Measurements from ENCODE around the gene EFL1.
A peak's percentile ranks its signal among the peaks of the same experiment; 100 is the strongest.
"Not testable (repeated sequence)": the region's sequence is repeated elsewhere in the genome, so short reads cannot be mapped to it uniquely, and the experiment has no call there.

The EFL1 gene

DNA sequence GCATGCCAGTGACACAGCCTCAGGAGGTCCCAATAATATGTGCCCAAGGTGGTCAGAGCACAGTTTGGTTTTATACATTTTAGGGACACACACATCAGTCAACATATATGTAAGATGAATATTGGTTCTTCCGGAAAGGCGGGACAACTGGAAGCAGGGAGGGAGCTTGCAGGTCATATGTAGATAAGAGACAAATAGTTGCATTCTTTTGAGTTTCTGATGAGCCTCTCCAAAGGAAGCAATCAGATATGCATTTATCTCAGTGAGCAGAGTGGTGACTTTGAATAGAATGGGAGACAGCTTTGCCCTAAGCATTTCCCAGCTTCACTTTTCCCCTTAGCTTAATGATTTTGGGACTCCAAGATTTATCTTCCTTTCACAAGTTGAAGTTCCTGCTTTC, 4.6 kb upstream of the EFL1 start:
- not testable (repeated sequence) for H3K27me3 ChIP-seq (ENCODE audit: control insufficient read depth, insufficient read depth, low read length); H3K27ac ChIP-seq (ENCODE audit: low read depth, low read length); H3K9ac ChIP-seq (ENCODE audit: low read length); H3K4me3 ChIP-seq (ENCODE audit: low read length); H3K36me3 ChIP-seq (ENCODE audit: control insufficient read depth, insufficient read depth, low read length); H3K4me1 ChIP-seq (ENCODE audit: control insufficient read depth, insufficient read depth, low read length)

DNA sequence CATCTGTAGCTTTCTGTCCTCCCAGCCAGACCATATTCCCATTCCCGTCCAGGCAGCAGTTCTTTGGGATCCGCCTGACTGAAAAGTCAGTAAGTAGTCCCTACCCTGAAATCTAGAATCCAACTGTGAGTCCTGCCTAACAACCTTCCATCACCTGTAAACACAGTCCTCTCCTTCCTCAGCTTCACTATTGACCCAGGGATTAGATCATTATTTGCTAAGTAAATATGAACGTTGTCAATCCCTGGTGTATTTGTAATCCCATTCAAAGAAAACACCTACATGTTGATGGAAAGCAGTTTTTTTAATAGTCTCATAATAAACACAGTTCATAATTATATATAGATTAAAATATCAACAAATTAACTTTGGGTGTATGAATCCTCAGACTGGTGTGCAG, 816 bp upstream of the EFL1 start:
- Histone ChIP-seq H3K4me1 (ENCODE audit: control insufficient read depth, insufficient read depth, low read length) (peaks cover 5% of the 10 kb centered on the region), H3K4me3 (ENCODE audit: low read length) (peak overlapping the region; percentile 90), H3K27ac (ENCODE audit: low read depth, low read length) (no peak overlapping the region), H3K9ac (ENCODE audit: low read length) (no peak overlapping the region), H3K36me3 (ENCODE audit: control insufficient read depth, insufficient read depth, low read length) (peaks cover 5% of the 10 kb centered on the region), H3K27me3 (ENCODE audit: control insufficient read depth, insufficient read depth, low read length) (no peaks in the 10 kb centered on the region)

DNA sequence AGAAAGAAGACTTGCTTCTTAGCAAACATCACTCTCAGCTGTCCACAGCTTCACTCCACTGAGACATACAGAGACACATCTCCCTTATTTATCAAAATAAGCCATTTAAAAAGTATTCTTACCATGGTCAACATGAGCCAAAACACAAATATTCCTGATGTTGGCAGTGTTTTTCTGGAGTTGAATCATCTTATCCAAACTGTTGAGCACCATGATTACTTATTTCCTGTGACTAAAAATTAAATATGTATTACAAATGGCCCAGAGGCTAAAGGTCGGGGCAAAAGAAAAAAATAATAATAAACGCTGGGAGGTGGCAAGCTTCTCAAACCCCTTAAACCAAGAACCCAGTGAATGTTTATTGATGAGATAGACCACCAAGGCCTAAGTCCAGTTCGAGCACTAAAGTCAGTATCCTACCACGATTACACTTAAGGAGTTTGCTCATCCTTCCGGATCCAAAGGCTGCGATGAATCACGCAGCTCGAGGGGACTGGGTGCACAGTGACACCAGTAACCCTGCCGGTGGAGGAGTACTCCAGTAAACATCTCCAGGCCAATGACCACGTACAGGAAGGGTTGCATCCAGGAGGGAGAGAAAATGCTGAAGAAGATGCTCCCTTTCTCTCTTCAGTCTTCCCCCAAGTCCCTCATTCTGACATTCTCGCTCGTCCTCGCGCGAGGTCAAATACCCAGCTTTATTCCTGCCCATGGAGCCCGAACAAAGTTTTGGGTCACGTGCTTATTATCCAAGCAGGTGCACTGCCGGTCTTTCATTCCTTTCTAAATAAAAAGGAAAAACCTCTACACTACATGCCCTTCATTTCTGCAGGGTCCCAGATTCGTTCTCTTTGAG, 740 bp downstream of the EFL1 start:
- not testable (repeated sequence) for H3K27ac ChIP-seq (ENCODE audit: low read depth, low read length); H3K4me1 ChIP-seq (ENCODE audit: control insufficient read depth, insufficient read depth, low read length); H3K27me3 ChIP-seq (ENCODE audit: control insufficient read depth, insufficient read depth, low read length); H3K36me3 ChIP-seq (ENCODE audit: control insufficient read depth, insufficient read depth, low read length)
- Histone ChIP-seq H3K9ac (ENCODE audit: low read length) (peak overlapping the region; percentile 11), H3K4me3 (ENCODE audit: low read length) (peak overlapping the region; percentile 90)

- not testable (repeated sequence) for H3K27me3 ChIP-seq (ENCODE audit: control insufficient read depth, insufficient read depth, low read length); H3K27ac ChIP-seq (ENCODE audit: low read depth, low read length); H3K36me3 ChIP-seq (ENCODE audit: control insufficient read depth, insufficient read depth, low read length); H3K4me3 ChIP-seq (ENCODE audit: low read length); H3K9ac ChIP-seq (ENCODE audit: low read length); H3K4me1 ChIP-seq (ENCODE audit: control insufficient read depth, insufficient read depth, low read length)
Observed at GRCh38 chr15:82248261-82248660, 14.3 kb downstream of the EFL1 start.

DNA sequence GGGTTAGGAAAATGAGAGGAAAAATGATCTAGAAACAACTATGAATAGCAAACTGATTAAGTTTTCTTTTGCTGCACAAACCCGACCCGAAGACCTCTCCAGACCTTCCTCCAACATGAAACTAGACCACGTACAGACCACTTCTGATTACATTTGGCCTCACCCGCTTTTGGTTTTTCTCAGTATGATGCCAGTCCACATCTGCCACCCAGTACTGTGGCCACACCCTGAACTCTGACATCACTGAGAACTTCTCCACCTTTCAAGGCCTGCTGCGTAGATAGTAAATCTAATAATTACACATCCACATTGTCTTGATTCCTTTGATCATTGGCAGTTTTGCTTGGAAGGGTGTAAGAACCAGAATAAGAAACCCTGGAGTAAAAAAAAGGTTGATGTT, 16.6 kb downstream of the EFL1 start:
- not testable (repeated sequence) for H3K4me3 ChIP-seq (ENCODE audit: low read length); H3K4me1 ChIP-seq (ENCODE audit: control insufficient read depth, insufficient read depth, low read length); H3K9ac ChIP-seq (ENCODE audit: low read length); H3K36me3 ChIP-seq (ENCODE audit: control insufficient read depth, insufficient read depth, low read length); H3K27ac ChIP-seq (ENCODE audit: low read depth, low read length); H3K27me3 ChIP-seq (ENCODE audit: control insufficient read depth, insufficient read depth, low read length)

DNA sequence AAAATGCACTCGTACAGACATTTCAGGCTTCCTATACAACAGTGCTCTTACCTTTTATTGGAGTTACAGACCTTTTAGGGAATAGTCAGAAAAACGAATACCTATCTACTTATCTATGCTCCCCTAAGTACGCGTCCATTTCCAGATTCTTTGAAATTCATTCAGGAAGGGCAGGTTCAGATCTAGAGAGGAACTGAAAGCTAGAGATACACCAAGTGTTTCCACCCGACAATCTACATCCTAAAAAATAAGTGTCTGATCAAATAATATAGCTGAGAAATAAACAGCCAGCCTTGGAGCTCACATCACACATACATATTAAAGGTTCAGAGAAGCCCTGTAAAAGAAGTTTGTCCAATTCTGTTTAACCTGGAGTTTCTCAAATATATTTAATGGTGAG, 18.9 kb downstream of the EFL1 start:
- H3K36me3 ChIP-seq (ENCODE audit: control insufficient read depth, insufficient read depth, low read length); H3K9ac ChIP-seq (ENCODE audit: low read length); H3K27ac ChIP-seq (ENCODE audit: low read depth, low read length); H3K27me3 ChIP-seq (ENCODE audit: control insufficient read depth, insufficient read depth, low read length); H3K4me1 ChIP-seq (ENCODE audit: control insufficient read depth, insufficient read depth, low read length); H3K4me3 ChIP-seq (ENCODE audit: low read length): not testable (repeated sequence)

GRCh38 chr15:82241836-82242499, 20.6 kb downstream of the EFL1 start:
- H3K4me1 ChIP-seq (ENCODE audit: control insufficient read depth, insufficient read depth, low read length); H3K9ac ChIP-seq (ENCODE audit: low read length); H3K4me3 ChIP-seq (ENCODE audit: low read length); H3K27me3 ChIP-seq (ENCODE audit: control insufficient read depth, insufficient read depth, low read length); H3K27ac ChIP-seq (ENCODE audit: low read depth, low read length); H3K36me3 ChIP-seq (ENCODE audit: control insufficient read depth, insufficient read depth, low read length): not testable (repeated sequence)

DNA sequence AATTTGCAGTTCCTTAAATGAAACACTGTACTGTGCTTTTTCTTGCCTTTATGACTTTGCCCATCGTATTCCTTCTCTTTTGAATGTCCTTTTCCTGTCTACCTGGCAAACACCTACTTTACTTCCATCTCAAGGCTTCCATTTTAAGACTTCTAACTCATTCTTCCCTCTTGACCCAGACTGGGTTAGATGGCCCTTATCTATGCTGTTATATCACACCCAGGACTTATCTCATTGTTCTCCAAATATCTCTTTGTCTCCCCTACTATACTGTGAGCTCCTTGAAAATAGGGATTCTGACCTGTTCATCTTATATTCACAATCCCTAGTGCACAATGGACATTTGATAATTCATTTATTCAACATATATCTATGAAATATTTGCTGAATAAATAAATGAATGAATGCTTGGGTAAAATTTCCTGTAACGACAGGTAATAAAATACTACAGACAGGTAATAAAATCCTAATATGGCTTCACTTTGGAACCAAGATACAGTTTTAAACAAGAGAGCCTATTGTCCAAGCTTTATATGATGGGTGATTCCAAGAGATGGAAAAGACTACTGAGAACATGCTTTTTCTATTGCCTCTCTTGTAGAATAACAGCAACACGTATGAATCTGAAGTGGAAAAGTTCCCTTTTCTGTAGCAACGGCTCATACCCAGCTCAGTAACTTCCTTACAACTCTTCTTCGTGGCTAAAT, 22.7 kb downstream of the EFL1 start:
- no peaks in the 10 kb centered on the region for H3K27me3 ChIP-seq (ENCODE audit: control insufficient read depth, insufficient read depth, low read length)
- no peaks in the 10 kb centered on the region for H3K4me1 ChIP-seq (ENCODE audit: control insufficient read depth, insufficient read depth, low read length)
- H3K36me3 ChIP-seq (ENCODE audit: control insufficient read depth, insufficient read depth, low read length), result peaks cover 5% of the 10 kb centered on the region
- H3K4me3 ChIP-seq (ENCODE audit: low read length), result no peak overlapping the region
- no peak overlapping the region for H3K27ac ChIP-seq (ENCODE audit: low read depth, low read length)
- H3K9ac ChIP-seq (ENCODE audit: low read length), result no peak overlapping the region

DNA sequence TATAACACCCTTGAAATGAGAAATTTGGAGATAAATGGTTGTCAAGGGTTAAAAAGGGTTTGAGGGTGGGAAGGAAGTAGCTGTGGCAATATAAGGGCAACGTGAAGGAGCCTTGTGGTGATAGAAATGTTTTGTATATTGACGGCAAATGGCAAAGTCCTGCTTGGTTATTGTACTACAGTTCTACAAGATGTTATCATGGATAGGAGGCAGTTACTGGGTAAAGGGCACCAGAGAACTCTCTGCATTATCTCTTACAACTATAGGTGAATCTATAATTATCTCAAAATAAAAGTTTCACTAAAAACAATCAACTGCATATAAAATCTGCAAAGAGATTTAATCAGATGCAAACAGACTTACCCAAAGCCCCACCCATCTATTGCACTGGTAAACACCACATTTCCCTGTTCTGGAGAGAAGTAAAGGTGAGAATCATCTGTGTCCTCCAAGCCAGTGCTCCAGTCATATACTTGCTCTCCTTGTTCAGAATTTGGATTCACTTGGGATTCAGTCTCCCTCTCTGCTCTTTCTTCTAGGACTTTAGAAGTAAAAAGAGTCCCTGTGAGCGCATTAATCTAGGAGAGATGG, 24.5 kb downstream of the EFL1 start:
- H3K4me1 ChIP-seq (ENCODE audit: control insufficient read depth, insufficient read depth, low read length); H3K4me3 ChIP-seq (ENCODE audit: low read length); H3K36me3 ChIP-seq (ENCODE audit: control insufficient read depth, insufficient read depth, low read length); H3K9ac ChIP-seq (ENCODE audit: low read length); H3K27me3 ChIP-seq (ENCODE audit: control insufficient read depth, insufficient read depth, low read length); H3K27ac ChIP-seq (ENCODE audit: low read depth, low read length): not testable (repeated sequence)

- Histone ChIP-seq H3K9ac (ENCODE audit: low read length) (no peak overlapping the region), H3K27ac (ENCODE audit: low read depth, low read length) (no peak overlapping the region), H3K4me3 (ENCODE audit: low read length) (no peak overlapping the region), H3K27me3 (ENCODE audit: control insufficient read depth, insufficient read depth, low read length) (no peaks in the 10 kb centered on the region), H3K4me1 (ENCODE audit: control insufficient read depth, insufficient read depth, low read length) (no peaks in the 10 kb centered on the region), H3K36me3 (ENCODE audit: control insufficient read depth, insufficient read depth, low read length) (peaks cover 2% of the 10 kb centered on the region)
Observed at GRCh38 chr15:82231842-82232241, 30.7 kb downstream of the EFL1 start.

- peaks cover 2% of the 10 kb centered on the region for H3K36me3 ChIP-seq (ENCODE audit: control insufficient read depth, insufficient read depth, low read length)
- no peaks in the 10 kb centered on the region for H3K27me3 ChIP-seq (ENCODE audit: control insufficient read depth, insufficient read depth, low read length)
- no peak overlapping the region for H3K9ac ChIP-seq (ENCODE audit: low read length)
- H3K27ac ChIP-seq (ENCODE audit: low read depth, low read length), result no peak overlapping the region
- no peaks in the 10 kb centered on the region for H3K4me1 ChIP-seq (ENCODE audit: control insufficient read depth, insufficient read depth, low read length)
- no peak overlapping the region for H3K4me3 ChIP-seq (ENCODE audit: low read length)
Observed at GRCh38 chr15:82231233-82231632, 31.3 kb downstream of the EFL1 start.

GRCh38 chr15:82228750-82229149, 33.8 kb downstream of the EFL1 start:
- Histone ChIP-seq H3K4me3 (ENCODE audit: low read length) (no peak overlapping the region), H3K27ac (ENCODE audit: low read depth, low read length) (no peak overlapping the region), H3K27me3 (ENCODE audit: control insufficient read depth, insufficient read depth, low read length) (no peaks in the 10 kb centered on the region), H3K9ac (ENCODE audit: low read length) (no peak overlapping the region), H3K36me3 (ENCODE audit: control insufficient read depth, insufficient read depth, low read length) (no peaks in the 10 kb centered on the region), H3K4me1 (ENCODE audit: control insufficient read depth, insufficient read depth, low read length) (no peaks in the 10 kb centered on the region)

Measured in rectal smooth muscle tissue (tissue), 1 donor.